Hematopoietic multipotent progenitor cell treated with erythropoietin and hydrocortisone succinate and interleukin-3 and kit ligand, for 4 days (in vitro differentiated cells): ENCODE measurements around the gene TREM2.
A peak's percentile ranks its signal among the peaks of the same experiment; 100 is the strongest.

Experiments
- DNase-seq: peaks from one replicate; pipeline ENCODE4 v3.0.0-alpha.2; 2015

TREM2 gene

DNA sequence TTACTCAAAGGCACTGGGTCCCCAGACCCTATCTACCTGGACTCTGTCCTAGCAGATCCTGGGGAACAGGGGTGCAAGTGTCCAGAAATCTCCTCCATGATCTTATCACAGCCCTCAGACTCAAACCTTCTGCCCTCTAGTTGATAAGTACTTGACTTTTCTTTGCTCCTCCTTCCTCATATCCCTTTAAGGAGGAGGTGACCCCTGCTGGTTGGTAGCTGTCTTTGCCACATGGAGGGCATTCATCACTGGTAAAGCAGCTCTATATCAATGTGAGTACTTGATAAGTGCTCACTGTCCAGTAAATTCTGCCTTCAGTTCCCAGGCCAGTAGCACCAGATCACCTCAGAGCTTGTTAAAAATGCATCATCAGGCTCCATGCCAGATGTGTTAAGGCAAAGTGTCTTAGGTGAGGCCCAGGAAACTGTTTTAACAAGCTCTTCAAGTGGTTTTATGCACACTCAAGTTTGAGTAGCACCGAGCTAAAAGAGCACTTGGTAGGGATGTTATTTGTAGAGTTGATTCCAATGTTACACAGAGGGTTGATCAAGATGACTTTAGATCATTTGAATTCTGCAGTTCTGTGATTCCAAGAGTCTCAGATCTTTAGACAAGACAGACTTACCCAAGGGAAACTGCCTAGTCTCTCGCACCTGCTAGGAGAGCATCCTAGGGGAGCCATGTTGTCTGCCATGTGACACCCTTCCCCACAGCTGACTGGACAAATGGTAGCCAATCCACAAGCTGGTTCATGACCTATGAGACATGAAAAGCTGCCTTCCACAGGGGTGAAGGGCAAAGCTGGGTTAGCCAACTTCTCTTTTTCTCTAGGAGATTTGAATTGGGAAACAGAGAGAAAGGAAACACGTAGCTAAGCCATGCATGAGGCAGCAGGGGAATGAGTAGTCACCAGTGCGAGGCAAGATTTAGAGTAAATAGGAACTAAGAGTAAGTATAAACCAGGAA, 19.4 kb upstream of the TREM2 start:
- peak; percentile 93 for DNase-seq

DNA sequence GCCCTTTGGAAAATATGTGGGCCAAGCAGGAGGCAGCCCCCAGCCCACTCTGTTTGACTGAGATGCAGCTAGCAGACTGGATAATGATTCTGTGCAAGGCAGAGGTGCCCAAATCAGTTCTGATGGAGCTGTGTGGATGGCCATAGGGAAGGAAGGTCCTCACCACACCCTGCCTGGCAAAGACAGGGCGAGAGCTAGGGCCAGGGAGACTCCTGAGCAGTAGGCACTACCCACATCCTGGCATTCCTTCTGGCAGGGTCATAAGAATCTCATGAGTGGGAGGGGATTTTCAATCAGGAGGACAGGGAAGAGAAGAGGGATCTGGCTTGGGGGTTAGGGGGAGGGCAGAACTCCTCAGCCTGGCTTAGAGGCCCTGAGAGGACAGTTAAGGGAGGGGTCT, 18.6 kb upstream of the TREM2 start:
- DNase-seq, result no peak

DNA sequence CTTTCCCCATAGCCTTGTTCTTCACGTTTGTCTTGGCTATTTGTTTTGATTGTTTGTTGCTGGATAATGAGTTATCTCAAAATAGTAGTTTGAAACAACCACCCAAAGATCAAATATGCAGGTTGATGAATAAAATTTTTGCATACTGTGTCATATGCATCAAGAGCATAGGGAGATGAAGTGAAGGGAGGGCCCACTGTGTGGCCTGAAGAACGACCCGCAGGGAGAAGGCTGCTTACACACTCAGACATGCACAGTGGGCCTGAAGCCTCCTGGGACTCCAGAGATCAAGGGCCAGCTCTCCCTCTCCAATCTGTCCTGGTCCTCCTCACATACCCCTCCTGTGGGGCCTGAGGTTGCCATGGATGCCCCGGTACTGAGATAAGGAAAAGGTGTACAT, 16.2 kb upstream of the TREM2 start:
- DNase-seq, result no peak

DNA sequence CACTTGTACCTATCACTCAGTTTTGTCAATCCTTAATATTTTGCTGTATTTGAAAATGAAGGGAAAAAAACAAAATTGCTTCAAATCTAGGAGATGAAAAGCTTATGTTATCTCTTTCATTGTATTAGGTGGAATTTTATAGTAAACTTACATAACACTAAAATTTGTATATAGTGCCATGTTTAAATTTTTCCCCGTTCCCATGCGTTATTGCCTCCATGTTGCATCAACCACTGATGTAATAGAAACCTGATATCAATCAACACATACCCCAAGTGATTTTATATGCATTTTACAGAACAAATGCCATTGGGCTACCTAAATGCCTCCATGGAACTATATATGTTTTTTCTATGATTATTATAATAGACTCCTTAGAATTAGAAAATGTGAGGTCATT, 14.8 kb upstream of the TREM2 start:
- no peak for DNase-seq

DNA sequence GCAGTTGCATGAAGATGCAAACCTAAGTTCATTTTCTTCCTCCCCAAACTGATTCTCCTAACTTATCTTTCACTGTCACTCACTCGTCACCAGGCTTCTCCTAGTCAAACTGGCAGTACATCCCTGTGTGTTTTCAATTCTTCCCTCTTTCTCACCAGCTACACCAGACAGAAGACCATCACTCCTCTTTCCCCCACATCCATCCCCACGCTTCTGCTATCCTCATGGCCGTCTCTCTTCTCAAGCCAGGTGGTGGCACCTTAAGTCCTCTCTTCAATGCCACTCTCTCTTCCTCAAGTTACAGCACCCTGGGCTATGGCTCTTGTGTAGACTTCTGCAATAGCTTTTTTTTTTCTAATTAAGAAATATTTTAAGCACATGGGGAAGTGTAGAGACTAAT, 14.4 kb upstream of the TREM2 start:
- no peak for DNase-seq

DNA sequence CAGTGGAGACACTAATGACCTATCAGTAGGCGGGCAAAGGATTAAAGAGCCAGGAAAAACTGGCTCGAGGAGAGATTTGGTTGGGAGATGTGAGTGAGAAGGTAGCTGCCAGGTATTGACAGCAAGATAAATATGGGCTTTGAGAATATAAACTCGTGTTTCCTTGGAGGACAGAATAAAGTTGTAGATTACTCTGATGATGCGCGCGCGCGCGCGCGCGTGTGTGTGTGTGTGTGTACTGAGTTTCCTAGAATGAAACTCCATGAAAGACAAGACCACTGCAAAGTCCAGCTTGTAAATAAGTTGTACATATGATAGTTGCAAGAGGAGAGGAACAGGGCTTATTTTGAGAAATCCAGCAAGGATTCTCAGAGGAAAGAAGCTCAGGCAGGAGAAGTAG, 13.3 kb upstream of the TREM2 start:
- no peak for DNase-seq

DNA sequence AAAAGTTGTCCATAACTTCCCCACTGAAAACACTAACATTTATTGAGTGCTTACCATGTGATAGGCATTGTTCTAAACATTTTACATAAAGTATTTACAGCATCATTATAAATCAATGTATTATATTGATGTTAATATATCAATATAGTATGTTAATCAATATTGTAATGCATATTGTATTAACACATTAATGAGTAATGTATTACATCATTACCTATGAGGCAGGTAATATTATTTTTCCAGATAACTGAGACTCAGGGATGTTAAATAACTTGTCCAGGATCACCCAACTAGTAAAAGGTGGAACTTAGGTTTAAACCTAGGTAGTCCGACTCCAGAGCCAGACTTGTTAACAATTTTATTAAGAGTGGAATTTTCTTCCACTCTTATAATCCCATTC, 12.2 kb upstream of the TREM2 start:
- DNase-seq, result no peak

DNA sequence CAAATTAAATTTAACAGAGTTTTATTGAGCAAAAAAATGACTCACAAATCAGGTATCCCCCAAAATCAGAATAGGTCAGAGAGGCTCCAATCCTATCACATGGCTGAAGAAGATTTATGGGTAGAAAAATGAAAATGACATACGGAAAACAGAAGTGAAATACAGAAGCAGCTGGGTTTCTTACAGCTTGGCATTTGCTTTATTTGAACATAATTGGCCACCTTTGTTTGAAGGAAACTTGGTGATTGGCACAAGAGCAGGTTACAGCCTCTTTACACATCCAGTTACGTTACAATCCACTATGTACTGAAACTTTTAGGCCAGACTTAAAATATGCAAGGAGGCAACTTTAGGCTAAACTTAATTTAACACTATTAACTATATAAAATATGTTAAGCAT, 11.7 kb upstream of the TREM2 start:
- DNase-seq, result no peak

DNA sequence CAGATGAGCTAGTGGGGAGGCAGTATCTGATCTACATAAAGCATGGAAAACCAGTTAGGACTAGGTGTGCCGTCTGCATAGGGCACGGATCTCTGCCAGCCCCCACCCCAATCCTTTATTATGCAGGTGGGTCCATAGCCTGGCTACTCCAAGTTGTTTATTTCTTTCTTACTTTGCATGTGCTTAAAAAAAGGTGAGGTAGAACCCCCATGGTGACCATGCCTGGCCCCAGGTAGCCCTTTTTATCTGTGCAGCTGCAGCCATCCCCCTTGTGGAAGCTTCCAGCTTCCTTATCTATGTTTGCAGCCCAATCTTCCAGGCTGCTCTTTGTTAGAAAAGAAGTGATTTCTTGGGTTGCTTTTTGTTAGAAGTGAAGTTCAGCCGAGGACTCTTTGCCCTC, 9.0 kb upstream of the TREM2 start:
- DNase-seq, result peak; percentile 22

DNA sequence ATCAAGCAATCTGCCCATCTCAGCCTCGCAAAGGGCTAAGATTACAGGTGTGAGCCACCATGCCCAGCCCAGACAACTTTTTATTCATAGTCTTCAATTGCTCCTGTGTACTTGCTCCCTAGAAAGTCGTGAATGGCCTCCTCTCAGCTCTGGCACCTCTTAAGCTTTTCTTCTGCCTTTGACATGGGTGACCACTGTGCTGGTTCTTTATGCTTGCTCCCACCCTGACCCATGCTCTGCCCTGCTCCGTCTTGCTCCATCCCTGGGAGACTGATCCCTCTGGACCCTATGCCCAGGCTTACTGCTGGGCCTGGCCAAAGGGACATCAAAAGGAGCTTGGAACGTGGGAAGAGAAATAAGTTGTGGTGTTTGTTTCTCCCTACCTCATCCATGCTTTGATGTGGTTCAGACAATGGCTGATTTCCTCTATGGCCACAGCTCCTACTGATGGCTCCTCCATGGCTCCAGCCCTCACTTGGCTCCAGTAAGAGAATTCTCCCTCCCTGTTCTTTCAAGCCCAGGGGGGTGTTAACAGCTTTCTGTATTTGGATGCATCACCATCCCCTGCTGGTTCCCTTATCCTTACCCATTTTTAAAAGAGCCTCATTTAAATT, 7.7 kb upstream of the TREM2 start:
- DNase-seq, result no peak

DNA sequence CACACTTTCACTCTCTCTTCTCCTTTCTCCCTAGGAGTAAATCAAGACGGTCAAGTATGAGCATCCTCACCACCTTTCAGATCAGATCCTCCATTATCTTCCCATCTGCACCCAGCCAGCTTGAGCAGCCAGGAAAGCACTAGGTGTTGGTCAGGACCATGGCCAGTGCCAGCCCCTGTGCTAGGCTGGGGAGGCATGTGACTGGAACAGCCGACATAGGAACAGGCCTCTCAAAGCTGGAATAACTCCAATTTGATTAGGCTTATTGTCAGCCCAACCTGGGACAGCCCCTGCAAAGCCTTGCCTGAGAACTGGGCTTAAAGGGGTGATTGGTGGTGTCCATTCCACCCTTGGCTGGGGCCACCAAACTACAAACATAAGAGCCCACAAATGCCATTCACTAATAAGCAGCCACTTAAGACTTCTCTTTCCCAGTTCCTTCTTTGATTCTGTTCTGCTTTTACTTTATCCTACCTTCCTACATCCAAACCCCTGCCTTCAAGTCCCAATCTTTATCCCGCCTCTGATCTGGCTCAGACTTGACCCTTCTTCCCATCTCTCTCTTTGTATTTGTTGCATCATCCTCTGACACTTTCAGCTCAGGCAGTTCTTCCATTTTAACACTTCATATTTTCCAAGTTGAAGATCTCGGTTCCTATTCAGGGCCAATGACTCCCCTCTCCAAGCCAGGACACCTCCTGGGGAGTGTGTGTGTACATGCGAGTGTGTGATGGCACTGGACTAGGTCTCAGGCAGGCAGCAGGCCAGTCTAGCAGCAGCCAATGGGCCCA, 4.5 kb upstream of the TREM2 start:
- DNase-seq, result peak; percentile 60

DNA sequence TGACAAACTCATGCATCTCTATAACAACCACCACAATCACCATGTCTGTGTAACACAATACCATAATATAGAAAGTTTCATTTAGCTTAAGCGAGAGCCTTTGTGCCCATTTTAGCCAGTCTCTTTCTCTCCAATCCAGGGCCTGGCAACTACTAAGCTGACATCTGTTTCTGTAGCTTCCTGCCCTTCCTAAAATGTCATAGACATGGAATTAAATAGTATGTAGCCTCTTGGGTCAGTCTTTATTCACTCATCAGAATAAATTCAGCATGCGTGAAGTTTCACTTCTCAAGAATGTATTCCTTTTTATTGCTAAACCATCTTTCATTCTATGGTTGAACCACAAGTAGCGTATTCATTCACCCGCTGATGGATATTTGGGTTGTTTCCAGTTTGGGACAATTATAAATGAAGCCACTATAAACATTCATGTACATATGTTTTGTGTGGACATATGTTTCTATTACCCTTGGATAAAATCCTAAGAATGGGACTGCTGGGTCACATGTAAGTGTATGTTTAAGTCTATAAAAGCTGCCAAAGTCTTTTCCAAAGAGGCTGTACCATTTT, 1.7 kb upstream of the TREM2 start:
- no peak for DNase-seq

DNA sequence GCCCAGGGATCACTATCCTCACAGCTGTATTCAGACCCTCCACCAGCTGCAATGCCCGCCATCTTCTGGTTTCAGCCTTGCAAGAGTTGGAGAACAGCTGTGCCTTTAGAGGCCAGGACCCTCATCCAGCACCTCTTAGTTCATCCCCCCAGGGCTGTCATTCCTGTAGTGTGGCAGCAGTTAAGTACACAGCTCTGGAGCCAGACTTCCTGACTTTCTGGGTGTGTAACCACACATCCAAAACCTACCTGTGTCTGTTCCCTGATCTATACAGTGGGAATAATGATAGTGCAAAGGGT, 452 bp upstream of the TREM2 start:
- no peak for DNase-seq

DNA sequence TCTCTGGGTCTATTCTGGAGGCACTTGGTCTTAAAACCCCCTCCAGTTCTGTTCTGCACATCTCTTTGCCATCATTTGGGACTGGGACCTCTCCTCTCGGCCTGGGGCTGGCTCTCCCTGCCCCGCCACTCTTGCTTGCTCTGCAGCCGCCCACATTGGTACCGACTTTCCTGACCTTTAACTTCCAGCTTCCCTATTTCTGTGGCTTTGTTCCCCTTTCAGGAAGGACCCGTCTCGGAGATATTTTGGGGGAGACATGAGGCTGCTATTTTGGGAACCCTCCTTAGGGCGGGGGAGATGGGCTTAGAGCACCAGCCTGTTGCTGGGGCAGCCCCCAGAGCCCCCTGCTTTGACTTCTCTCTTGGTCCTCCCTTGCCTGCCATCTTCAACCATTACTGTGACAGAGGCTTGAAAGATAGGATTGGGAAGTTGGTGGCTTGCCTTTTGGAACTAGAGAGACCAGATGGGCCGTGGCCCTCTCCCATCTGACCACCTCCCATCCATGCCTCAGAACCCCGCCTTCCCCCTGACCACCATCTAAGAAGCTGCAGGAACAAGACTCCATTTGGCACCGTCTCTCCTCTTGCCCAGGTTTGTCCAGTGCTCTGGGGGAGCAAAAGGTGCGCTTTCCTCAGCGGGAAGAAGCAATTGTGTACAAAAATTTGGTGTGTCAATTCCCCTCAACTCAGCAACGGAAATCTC, 914 bp downstream of the TREM2 start:
- no peak for DNase-seq

DNA sequence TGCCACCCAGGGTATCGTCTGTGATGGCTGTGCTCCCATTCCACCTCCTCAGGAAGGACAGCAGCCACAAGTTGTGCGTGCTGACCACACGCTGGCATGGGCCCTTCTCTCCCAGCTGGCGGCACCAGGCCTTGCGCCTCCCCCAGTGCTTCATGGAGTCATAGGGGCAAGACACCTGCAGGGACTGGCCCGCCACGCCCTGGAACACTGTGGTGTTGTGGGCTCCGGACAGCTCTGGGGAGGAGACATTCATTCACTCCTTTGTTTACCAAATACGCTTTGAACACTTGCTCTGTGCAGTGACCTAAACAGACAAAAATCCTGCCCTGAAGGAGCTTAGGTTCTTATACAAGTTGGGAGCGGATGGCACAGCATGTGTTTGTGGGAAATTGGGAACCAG, 1.5 kb downstream of the TREM2 start:
- no peak for DNase-seq

DNA sequence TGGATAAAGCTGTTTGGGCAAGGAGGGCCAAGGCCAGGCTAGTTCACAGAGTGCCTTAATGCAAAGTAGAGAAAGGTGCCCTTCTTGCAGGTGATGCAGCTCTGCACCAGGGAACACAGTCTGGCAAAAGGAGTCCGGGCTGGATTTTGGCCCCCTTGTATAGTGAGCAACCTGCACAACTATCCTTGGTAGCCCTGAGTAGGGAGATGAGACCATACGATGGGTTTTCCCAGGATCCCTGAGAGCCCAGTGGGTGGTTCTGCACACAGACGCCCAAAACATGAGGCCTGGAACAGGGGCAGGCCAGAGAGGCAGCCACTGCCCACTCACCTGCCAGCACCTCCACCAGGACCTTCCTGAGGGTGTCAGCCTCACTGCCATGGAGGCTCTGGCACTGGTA, 2.0 kb downstream of the TREM2 start:
- no peak for DNase-seq

DNA sequence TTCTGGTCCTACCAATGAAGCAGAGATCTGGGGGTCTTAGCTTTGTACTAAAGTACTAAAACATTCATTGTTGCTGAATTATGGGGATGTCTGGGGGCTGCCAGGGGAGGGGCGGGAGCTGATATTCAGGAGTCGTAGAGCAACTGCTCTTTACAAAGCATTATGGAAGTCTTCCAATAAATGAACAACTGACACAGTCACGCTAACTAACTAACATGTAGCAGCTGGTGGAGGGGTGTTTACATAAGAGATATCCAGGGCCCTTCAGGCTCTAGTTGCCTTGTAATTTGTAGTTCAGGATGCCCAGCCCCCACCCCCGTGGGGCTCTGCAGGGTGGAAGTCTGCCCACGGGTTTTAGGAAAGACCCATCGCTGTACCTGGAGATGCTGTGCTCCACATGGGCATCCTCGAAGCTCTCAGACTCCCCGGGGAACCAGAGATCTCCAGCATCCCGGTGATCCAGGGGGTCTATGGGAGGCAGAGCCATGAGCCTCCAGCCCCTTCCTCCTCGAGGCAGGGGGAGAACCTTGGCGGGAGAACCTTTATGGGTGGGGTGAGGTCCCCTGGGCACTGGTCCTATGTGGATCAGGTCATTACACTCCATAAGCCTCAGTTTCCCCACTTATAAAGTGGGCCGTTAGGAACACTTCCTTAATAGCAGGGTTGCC, 3.4 kb downstream of the TREM2 start:
- no peak for DNase-seq

DNA sequence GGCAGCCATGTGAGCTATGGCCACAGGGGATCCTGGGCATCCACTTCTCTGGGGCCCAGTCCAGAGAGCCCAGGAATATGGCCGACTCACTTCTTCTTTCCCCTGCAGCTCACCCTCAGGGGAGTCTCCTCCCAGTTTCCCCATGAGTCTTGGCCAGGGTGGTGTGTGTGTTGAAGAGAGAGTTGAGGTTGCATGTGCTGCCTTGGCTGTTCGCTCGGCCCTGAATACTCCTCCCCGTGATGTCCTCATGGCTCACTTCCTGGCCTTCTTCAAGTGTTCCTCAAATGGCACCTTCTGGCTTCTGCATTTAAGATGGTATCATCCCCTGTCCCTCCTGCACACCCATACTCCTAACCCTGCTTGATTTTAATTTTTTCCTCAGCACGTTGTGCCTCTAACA, 5.6 kb downstream of the TREM2 start:
- DNase-seq, result peak; percentile 8

DNA sequence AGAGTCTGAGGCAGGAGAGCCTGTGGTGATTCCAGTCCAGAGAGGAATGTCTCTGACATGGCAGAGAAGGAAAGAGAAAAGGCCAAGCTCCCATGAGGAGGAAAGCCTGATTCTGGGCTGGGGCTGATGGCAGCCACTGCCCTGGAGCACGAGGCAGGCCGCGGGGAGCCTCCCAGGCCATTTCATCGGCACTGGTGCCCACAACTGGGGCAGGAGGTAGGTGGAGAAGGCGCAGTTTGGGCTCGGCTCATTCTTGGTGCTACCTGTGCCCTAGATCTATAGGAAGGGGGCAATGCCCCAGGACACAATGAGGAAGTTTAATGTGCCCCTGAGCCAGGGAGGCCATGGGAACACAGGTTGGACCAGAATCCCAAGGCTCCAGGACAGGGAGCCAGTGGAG, 6.1 kb downstream of the TREM2 start:
- DNase-seq, result no peak

DNA sequence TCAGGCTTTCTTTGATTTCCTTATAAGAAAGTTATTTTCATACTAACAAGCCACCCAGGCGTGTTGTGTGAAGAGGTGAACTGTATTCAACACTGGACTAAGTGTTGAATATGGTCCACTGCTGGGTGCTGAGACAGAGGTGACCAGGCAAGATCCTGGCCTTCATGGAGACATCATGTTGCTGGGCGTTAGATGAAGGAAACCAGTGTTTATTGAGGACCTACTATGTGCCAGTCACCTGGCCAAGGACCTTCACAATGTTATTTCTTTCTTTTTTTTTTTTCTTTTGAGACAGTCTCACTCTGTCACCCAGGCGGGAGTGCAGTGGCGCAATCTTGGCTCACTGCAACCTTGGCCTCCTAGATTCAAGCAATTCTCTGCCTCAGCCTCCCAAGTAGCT, 6.9 kb downstream of the TREM2 start:
- DNase-seq, result no peak

DNA sequence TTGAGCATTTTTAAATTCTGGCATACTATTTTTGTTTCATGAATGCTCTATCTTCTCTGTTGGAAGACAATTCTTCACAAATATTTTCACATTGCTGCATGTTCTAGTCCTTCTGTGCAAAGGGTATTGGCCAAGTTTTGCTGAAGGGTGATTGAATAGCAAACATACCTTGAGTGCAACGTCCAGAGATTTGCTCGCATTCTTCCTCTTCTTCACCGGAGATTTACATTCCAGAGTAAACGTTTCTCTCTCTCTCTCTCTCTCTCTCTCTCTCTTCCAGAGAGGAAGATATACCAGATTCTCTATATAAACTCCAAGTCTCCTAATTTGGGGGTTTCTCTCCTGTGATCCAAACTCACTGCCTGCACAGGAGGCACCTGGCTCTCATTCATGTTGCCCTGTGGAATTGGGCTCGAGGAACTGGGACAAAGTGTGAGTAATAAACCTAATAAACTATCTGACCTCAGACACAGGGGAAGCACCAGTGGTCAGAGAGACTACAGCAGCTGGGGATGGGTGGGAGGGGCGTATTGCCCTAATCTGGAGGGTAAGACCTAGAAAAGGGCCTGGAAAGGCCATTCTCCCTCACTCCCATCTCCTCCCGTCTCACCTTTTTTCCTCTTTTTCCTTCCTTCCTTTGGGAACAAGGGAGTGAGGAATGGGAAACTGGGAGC, 7.6 kb downstream of the TREM2 start:
- no peak for DNase-seq
